ENCODE data around the gene FBXW11. TPM values are rescaled to one million over a fixed set of nuclear protein-coding genes. Genes with fewer than 3 reads are reported as not detected.

FBXW11 gene
- polyA plus RNA-seq, 1 donor from 2014 or later: 103 TPM

DNA sequence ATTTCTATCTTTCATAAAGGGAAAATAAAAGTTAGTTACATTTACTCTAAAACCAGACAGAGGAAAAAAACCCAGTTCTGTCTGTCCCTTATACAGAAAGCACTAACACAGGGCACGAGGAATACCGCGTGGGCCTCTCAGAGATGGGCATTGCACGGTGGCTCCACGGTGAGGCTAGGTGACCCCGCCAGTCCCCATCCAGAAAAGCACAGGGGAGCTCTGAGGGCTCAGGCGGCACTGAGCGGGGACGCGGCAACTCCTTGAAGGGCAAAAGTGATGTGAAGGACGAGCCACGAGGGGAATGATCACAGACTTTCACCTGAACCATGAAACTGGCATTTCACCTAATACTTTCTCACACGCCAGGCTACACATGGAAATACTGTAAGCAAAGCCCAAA, 35.7 kb upstream of the FBXW11 start:
- no peak overlapping the region for H3K9ac ChIP-seq (ENCODE audit: low read length)
- H3K9me3 ChIP-seq (ENCODE audit: low read length): no peaks in the 10 kb centered on the region
- no peak overlapping the region for H2AFZ ChIP-seq (ENCODE audit: low read depth, low read length)
- no peaks in the 10 kb centered on the region for H3K79me2 ChIP-seq (replicated peaks; ENCODE audit: insufficient read depth, low read length)
- no peaks in the 10 kb centered on the region for H3K27me3 ChIP-seq (ENCODE audit: insufficient read depth, low read depth, low read length)
- H3K9me2 ChIP-seq (ENCODE audit: insufficient read depth, low read length): no peaks in the 10 kb centered on the region
- no peaks in the 10 kb centered on the region for H3F3A ChIP-seq (ENCODE audit: insufficient read depth, low read length, poor library complexity, severe bottlenecking)
- H3K27ac ChIP-seq (ENCODE audit: low read length): no peak overlapping the region
- no peak overlapping the region for H3K4me3 ChIP-seq (ENCODE audit: low read length)
- TF ChIP-seq EP300 (conservative IDR thresholded peaks at IDR 0.05; ENCODE audit: poor library complexity, severe bottlenecking) (no peak), REST (IDR thresholded peaks at IDR 0.05; ENCODE audit: borderline replicate concordance) (no peak), CTCF (IDR thresholded peaks at IDR 0.05; ENCODE audit: poor library complexity, severe bottlenecking) (no peak), TAF1 (IDR thresholded peaks at IDR 0.05; ENCODE audit: low read depth) (no peak), SMC3 (conservative IDR thresholded peaks at IDR 0.05; ENCODE audit: poor library complexity) (no peak)
- no peak overlapping the region for H3K4me2 ChIP-seq (ENCODE audit: low read length)
- H3K36me3 ChIP-seq (ENCODE audit: insufficient read depth, low read length): no peaks in the 10 kb centered on the region
- no peaks in the 10 kb centered on the region for H4K20me1 ChIP-seq (ENCODE audit: insufficient read depth)

DNA sequence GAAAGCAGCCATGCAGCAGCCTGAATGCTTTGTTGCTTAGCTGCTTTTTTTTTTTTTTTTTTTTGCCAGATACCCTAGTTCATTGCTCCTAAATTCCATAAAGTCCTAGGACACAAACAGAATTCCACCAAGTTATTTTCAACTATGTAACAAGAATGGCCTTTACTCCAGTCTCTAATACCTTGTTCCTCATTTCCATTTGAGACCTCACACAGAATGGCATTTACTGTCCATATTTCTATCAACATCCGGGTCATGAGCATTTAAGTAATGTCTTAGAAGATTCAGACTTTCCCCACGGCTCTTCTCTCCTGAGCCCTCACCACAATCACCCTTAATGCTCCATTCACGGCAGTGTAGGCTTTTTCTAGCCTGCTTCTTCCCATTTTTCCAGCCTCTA, 31.7 kb upstream of the FBXW11 start:
- no peak overlapping the region for H3K4me3 ChIP-seq (ENCODE audit: low read length)
- H3F3A ChIP-seq (ENCODE audit: insufficient read depth, low read length, poor library complexity, severe bottlenecking): no peaks in the 10 kb centered on the region
- no peak overlapping the region for H3K9ac ChIP-seq (ENCODE audit: low read length)
- H3K36me3 ChIP-seq (ENCODE audit: insufficient read depth, low read length): no peaks in the 10 kb centered on the region
- no peaks in the 10 kb centered on the region for H3K9me3 ChIP-seq (ENCODE audit: low read length)
- H3K9me2 ChIP-seq (ENCODE audit: insufficient read depth, low read length): no peaks in the 10 kb centered on the region
- no peaks in the 10 kb centered on the region for H3K27me3 ChIP-seq (ENCODE audit: insufficient read depth, low read depth, low read length)
- H3K4me2 ChIP-seq (ENCODE audit: low read length): no peak overlapping the region
- no peaks in the 10 kb centered on the region for H3K79me2 ChIP-seq (replicated peaks; ENCODE audit: insufficient read depth, low read length)
- TF ChIP-seq MXI1 (conservative IDR thresholded peaks at IDR 0.05; ENCODE audit: poor library complexity, severe bottlenecking) (no peak), RAD21 (conservative IDR thresholded peaks at IDR 0.05) (no peak), POLR2AphosphoS5 (IDR thresholded peaks at IDR 0.05) (no peak), REST (IDR thresholded peaks at IDR 0.05; ENCODE audit: borderline replicate concordance) (no peak)
- H4K20me1 ChIP-seq (ENCODE audit: insufficient read depth): no peaks in the 10 kb centered on the region
- no peak overlapping the region for H2AFZ ChIP-seq (ENCODE audit: low read depth, low read length)
- H3K27ac ChIP-seq (ENCODE audit: low read length): no peak overlapping the region
